Measurements from ENCODE around the gene SYAP1. TPM values are rescaled to one million over a fixed set of nuclear protein-coding genes. Genes with fewer than 3 reads are reported as not detected.

SYAP1 gene
- total RNA-seq, 2 experiments from 2014 or later, result 14.1 to 15.7 TPM

DNA sequence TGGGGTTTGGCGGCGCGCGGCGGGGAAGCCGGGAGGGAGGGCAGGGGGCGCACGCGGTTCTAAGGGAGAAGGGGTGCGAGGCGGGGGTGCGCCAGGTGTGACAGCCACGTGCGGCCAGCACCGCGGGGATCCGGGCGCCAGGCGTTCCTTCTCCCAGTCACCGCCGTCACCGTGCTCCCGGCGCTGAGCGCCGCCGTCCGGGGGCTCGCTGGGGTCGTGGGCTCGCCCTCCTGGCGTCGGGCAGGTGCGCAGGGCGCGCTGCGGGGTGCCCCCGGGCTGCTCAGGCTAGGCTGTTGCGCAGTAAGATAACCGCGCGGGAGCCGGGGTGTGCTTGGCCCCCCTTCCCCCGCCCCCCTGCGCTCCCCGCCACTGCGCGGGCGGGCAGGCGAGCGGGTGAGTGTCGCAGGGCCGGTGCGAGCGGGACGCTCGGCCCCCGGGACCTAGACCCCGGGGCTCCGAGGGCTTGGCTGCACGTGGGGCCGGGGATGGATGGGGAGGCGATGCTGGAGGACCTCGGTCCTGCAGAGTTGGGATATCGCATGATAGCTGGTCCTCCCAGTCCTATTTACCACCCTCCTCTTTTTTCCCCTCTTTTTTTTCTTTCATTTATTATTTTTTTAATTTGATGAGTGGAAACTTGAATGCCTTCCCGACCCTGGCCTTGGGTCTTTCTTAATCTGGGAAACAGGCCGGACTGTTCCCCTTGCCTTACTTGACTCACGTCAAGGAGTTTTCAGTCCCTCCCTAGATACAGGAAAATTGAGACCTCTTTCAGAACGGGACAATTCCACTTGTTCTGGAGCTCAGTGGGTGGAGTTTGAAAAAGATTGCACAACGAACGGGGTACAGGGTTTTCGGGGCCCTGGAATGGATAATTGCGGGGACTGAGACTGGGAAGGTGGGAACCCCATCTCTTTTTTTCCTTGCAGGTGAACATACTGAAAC lies 67.7 kb downstream of the SYAP1 start:
- Mint-ChIP-seq H3K36me3 (ENCODE audit: low read depth) (no peaks in the 10 kb centered on the region), H3K4me1 (peaks cover 14% of the 10 kb centered on the region), H3K27ac (peak overlapping the region; percentile 90), H3K27me3 (no peaks in the 10 kb centered on the region), H3K9me3 (no peaks in the 10 kb centered on the region), H3K4me3 (peak overlapping the region; percentile 90)
- peak; percentile 18 for DNase-seq
- ChIA-PET CTCF (interaction anchor here (1.2 kb wide), 1 partner anchor 33 kb away, joined by 4 read pairs; no protein-coding TSS in a partner anchor), POLR2A (no interaction called here)

DNA sequence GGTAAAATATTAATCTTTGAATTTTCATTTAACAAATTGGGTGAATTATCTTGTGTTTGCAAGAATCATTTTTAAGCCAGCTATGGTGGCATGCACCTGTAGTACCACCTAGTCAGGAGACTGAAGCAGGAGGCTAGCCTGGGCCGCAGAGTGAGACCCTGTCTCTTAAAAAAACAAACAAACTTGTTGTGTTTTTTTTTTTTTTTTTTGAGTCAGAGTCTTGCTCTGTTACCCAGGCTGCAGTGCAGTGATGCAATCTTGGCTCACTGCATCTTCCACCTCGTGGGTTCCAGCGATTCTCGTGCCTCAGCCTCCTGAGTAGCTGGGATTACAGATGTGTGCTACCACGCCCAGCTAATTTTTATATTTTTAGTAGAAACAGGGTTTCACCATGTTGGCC lies 69.1 kb downstream of the SYAP1 start:
- Mint-ChIP-seq H3K4me1 (peaks cover 14% of the 10 kb centered on the region), H3K27ac (no peak overlapping the region), H3K9me3 (no peaks in the 10 kb centered on the region), H3K36me3 (ENCODE audit: low read depth) (no peaks in the 10 kb centered on the region), H3K4me3 (no peak overlapping the region), H3K27me3 (no peaks in the 10 kb centered on the region)
- ChIA-PET CTCF (interaction anchor here (0.8 to 1.2 kb wide), 2 partner anchors 31 to 38 kb away, joined by 3 to 4 read pairs; no protein-coding TSS in a partner anchor), POLR2A (no interaction called here)
- DNase-seq, result no peak

DNA sequence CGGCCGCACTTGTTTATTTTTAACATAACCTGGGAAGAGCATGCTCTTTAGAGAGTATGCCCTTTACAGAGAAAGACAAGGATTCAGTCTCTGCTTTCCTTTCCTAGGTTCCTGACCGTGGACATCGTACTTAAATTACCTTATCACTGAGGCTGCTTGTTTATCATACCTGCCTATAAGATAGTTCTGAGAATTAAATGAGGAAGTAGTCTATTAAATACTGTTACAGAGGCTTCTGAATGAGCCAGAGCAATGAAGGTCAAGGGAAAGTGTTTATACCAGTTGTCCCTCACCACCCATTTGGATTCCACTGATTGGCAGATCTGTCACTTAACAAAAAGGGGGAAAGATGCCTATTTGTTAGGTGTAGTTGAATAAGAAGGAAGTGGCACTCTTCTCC lies 76.9 kb downstream of the SYAP1 start:
- peaks cover 7% of the 10 kb centered on the region for H3K36me3 Mint-ChIP-seq (ENCODE audit: low read depth)
- ChIA-PET CTCF (interaction anchor here (0.7 kb wide), 1 partner anchor 65 kb away, joined by 3 read pairs; no protein-coding TSS in a partner anchor), POLR2A (no interaction called here)
- no peak overlapping the region for H3K4me3 Mint-ChIP-seq
- H3K27me3 Mint-ChIP-seq, result no peaks in the 10 kb centered on the region
- H3K27ac Mint-ChIP-seq, result no peak overlapping the region
- no peaks in the 10 kb centered on the region for H3K4me1 Mint-ChIP-seq
- H3K9me3 Mint-ChIP-seq, result no peaks in the 10 kb centered on the region
- no peak for DNase-seq

DNA sequence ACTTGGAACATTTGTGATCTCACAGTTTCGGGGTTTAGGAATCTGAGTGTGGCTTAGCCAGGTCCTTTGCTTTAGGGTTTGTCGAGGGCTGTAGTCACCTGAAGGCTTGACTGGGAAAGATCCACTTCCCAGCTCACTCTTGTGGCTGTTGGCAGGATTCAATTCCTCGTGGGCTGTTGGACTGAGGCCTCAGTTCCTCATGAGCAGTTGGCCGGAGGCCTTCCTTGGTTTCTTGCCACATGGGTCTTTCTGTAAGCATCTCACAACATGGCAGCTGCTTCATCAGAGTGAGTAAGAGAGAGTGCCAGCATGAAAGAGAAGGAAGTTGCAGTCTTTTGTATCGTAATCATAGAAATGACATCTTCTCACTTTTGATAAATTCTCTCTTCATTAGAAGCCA lies 77.9 kb downstream of the SYAP1 start:
- Mint-ChIP-seq H3K27ac (no peak overlapping the region), H3K27me3 (no peaks in the 10 kb centered on the region), H3K9me3 (no peaks in the 10 kb centered on the region), H3K4me3 (no peak overlapping the region), H3K36me3 (ENCODE audit: low read depth) (peaks cover 7% of the 10 kb centered on the region), H3K4me1 (no peaks in the 10 kb centered on the region)
- no peak for DNase-seq
- CTCF ChIA-PET, result interaction anchor here (0.5 kb wide), 1 partner anchor 15 kb away, joined by 3 read pairs; no protein-coding TSS in a partner anchor
- POLR2A ChIA-PET, result no interaction called here

DNA sequence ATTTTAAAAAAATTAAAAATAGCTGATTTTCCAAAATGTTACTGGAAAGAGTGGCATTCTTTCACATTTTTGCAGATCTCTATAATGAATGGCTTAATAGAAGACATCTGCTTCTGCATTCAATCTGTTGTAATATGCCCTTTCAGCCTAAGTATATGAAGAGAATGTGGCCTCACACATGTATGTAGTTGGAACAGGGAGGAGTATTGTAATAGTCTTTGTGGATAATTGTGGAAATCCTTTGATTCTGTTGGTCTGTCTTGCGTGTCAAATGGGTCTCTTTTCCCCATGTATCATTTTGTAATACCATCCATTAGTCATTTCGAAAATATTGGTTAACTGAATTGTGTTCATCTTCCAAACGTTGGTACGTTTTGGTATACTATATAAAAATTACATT lies 78.4 kb downstream of the SYAP1 start:
- H3K27me3 Mint-ChIP-seq, result no peaks in the 10 kb centered on the region
- CTCF ChIA-PET, result interaction anchor here (0.5 kb wide), 1 partner anchor 15 kb away, joined by 3 read pairs; no protein-coding TSS in a partner anchor
- H3K9me3 Mint-ChIP-seq, result no peaks in the 10 kb centered on the region
- no peak overlapping the region for H3K27ac Mint-ChIP-seq
- peaks cover 7% of the 10 kb centered on the region for H3K36me3 Mint-ChIP-seq (ENCODE audit: low read depth)
- no peak overlapping the region for H3K4me3 Mint-ChIP-seq
- POLR2A ChIA-PET, result no interaction called here
- no peaks in the 10 kb centered on the region for H3K4me1 Mint-ChIP-seq
- DNase-seq, result no peak

DNA sequence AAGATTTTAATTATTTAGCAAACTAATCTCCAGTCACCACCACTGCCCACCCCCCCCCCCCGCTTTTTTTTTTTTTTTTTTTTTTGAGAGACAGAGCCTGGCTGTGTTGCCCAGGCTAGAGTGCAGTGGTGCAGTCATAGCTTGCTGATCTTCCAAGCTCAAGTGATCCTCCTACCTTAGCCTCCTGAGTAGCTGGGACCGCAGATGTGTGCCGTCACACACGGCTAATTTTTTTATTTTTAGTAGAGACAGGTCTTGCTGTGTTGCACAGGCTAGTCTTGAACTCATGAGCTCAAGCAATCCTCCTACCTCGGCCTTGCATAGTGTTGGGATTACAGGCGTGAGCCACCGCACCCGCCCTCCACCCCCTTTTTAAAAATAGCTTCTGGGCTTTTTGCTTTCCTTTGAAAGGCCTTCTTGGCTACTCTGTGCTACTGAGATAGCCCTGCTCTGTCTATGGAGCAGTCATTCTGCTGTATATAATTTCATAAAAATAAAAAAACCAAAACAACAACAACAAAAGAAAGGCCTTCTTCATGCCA lies 85.6 kb downstream of the SYAP1 start:
- Mint-ChIP-seq H3K27ac (no peak overlapping the region), H3K27me3 (no peaks in the 10 kb centered on the region), H3K4me3 (no peak overlapping the region), H3K36me3 (ENCODE audit: low read depth) (peaks cover 4% of the 10 kb centered on the region), H3K9me3 (no peaks in the 10 kb centered on the region), H3K4me1 (peaks cover 12% of the 10 kb centered on the region)
- no peak for DNase-seq
- ChIA-PET CTCF (interaction anchor here (0.6 to 1.0 kb wide), 2 partner anchors 20 to 55 kb away, joined by 3 read pairs; no protein-coding TSS in a partner anchor), POLR2A (no interaction called here)

DNA sequence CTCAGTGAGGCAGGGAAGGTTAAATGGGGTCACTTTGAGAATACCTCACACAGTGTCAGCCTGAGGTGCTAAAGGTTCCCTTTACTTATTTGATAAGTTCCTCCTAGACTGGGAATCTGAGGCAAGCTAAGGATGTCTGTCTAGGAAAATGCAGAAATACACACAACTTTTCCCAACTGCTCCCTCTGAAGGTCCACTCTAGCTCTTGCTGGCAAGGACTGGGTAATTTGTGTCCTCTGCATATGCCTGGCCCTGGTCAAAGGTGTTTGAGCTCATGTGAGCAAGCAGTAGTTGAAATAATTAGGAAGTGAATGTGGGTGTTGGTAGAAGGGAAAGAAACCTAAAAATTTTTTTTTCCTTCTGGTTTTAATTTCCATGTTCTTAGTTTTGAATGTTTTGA lies 88.1 kb downstream of the SYAP1 start:
- Mint-ChIP-seq H3K27me3 (no peaks in the 10 kb centered on the region), H3K36me3 (ENCODE audit: low read depth) (peaks cover 6% of the 10 kb centered on the region), H3K9me3 (no peaks in the 10 kb centered on the region), H3K4me1 (peaks cover 12% of the 10 kb centered on the region), H3K4me3 (no peak overlapping the region), H3K27ac (no peak overlapping the region)
- CTCF ChIA-PET, result interaction anchor here (1.6 kb wide), 2 partner anchors 8 to 24 kb away, joined by 3 read pairs; no protein-coding TSS in a partner anchor
- POLR2A ChIA-PET, result no interaction called here
- no peak for DNase-seq

DNA sequence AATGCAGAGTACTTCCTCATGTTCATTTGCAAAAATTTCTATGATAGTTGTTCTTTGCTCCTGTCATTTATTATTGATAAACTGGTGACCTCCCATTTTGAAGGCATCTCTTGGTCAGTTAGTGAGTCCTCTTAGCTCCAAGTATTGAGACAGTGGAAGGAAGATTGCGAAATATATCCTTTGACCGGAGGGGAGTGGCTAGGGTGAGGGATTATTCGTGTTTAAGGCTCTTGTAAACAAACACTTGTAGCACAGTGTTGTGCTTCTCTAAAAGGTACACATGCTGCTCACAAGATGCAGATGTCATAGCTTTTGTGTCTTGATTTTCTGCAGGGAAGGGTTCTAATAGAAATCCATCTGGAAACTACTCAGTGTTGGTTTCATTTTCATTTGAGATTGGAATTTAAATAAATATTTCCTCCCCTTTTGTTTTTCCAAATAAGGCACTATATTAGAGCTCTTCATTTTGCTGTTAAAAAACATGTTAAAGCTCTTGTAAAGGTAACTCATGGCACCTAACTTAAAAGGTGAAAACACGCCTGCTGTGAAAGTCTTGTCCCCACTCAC lies 88.6 kb downstream of the SYAP1 start:
- DNase-seq, result no peak
- Mint-ChIP-seq H3K9me3 (no peaks in the 10 kb centered on the region), H3K27me3 (no peaks in the 10 kb centered on the region), H3K4me1 (peaks cover 12% of the 10 kb centered on the region), H3K27ac (peak overlapping the region; percentile 76), H3K4me3 (no peak overlapping the region), H3K36me3 (ENCODE audit: low read depth) (peaks cover 8% of the 10 kb centered on the region)
- CTCF ChIA-PET, result interaction anchor here (1.6 kb wide), 2 partner anchors 9 to 23 kb away, joined by 3 read pairs; no protein-coding TSS in a partner anchor
- POLR2A ChIA-PET, result no interaction called here

DNA sequence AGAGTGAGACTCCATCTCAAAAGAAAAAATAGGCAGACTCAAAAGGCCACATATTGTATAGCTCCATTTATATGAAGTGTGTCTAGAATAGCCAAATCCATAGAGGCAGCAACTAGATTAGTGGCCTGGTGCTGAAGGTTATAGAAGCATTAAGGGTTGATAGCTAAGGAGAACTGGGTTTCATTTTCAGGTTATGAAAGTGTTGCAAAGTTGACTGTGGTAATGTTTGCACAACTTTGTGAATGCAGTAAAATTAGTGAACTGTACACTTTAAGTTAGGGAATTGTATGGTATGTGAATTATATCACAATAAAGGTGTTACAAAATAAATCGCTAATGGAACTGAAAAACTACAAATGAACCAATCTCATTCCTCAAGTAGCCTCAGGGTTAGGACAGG lies 95.2 kb downstream of the SYAP1 start:
- Mint-ChIP-seq H3K4me3 (no peak overlapping the region), H3K9me3 (no peaks in the 10 kb centered on the region), H3K4me1 (peaks cover 5% of the 10 kb centered on the region), H3K27ac (no peak overlapping the region), H3K27me3 (no peaks in the 10 kb centered on the region), H3K36me3 (ENCODE audit: low read depth) (peaks cover 7% of the 10 kb centered on the region)
- DNase-seq, result no peak
- ChIA-PET CTCF (no interaction called here), POLR2A (no interaction called here)

Other genes with a start within 250 kb of the SYAP1 start
- gene S100G, start 69.5 kb upstream of the SYAP1 start, total RNA-seq, result not detected
- gene CTPS2, start 6.9 kb upstream of the SYAP1 start, total RNA-seq, result 1 to 10 TPM; 4.0 to 4.1 TPM
- gene TXLNG, start 66.9 kb downstream of the SYAP1 start, total RNA-seq, result 10 to 100 TPM; 10.4 to 12.2 TPM
- gene RBBP7, start 150.8 kb downstream of the SYAP1 start, total RNA-seq, result 100 to 1,000 TPM; 149 to 191 TPM
- gene REPS2, start 227.0 kb downstream of the SYAP1 start, total RNA-seq, result not detected